Regular cardiac myocyte (primary cell): Measurements from ENCODE around the gene TSEN34. TPM values are rescaled to one million over a fixed set of nuclear protein-coding genes. Genes with fewer than 3 reads are reported as not detected.

Experiments
- total RNA-seq: library from RNA; depleted of rRNA; stranded (reverse); fragments of >200 nt; gene quantifications from 2 replicates; pipeline ENCODE4 v1.2.3, GENCODE V29; 2014

Gene TSEN34
- 76.5 and 88.8 TPM in 2 replicates for total RNA-seq

DNA sequence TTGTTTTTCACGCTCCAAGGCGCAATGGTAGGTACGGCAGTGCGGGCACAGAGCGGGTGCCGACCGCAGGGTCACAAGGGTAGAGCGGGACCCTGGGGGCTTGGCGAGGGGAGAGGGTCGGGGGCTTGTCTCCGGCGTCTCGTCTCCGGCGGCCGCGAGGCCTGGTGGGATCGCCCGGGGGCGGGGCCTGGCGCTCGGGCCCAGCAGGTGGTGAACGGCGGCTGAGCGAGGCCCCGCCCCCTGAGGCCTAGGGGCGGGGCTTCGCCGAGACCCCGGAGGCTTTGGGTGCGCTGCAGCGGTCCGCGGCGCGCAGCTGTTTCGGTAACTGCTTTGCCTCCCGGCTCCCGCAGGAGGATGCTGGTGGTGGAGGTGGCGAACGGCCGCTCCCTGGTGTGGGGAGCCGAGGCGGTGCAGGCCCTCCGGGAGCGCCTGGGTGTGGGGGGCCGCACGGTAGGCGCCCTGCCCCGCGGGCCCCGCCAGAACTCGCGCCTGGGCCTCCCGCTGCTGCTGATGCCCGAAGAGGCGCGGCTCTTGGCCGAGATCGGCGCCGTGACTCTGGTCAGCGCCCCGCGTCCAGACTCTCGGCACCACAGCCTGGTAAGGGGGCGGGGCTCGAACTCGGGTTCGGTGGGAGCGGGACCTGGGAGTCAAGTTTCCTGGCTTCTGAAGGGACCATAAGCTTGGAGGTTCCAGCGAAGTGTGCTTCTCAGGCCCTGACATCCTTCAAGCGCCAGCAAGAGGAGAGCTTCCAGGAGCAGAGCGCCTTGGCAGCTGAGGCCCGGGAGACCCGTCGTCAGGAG is at the start of gene TSEN34:
Gene TSEN34 (plus strand): TSS at position 298 of the 800 bp plus-strand sequence. CDS start 57 bp downstream, at position 355.

DNA sequence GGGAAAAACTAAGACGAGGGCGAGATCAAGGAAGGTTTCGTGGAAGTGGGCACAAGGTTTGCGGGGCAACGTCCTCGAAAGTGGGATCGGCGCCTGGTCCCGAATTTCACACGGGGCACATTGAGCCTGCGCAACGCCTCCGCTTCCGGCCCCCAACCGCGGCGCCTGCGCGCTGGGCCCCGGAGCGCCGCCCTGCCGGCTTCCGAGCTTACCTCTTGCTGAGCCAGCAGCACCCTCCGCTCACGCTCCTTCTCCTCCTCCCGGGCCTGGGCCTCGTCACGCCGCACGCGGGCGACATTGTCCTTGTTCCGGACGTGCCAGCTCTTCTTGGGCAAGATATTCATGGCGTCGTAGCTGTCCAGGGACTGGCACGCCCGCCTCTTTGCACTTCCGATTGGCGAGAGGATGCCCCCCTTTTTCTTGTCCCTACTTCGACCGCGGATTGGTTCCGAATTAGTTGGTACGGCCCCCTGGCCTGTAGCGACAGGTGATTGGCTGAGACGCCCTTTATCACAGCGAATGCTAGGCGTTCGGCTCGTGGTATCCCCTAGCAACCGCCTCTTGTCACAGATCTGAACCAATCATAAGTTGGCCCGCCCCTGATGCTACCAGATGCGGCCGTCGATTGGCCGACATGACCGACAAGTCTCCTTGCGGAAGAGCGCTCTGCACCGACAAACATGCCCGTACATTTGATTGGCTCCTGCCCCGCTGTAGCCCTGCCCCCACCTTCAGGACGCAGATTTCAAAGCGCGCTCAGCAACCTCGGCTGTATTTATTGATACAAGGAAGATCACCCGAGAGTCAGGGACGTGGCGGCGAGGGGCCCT is 31.5 kb upstream of the TSEN34 start, which contains the start of gene LENG1:
Gene LENG1 (minus strand): TSS at position 370 of the 830 bp plus-strand sequence. CDS start 26 bp downstream, at position 344.

DNA sequence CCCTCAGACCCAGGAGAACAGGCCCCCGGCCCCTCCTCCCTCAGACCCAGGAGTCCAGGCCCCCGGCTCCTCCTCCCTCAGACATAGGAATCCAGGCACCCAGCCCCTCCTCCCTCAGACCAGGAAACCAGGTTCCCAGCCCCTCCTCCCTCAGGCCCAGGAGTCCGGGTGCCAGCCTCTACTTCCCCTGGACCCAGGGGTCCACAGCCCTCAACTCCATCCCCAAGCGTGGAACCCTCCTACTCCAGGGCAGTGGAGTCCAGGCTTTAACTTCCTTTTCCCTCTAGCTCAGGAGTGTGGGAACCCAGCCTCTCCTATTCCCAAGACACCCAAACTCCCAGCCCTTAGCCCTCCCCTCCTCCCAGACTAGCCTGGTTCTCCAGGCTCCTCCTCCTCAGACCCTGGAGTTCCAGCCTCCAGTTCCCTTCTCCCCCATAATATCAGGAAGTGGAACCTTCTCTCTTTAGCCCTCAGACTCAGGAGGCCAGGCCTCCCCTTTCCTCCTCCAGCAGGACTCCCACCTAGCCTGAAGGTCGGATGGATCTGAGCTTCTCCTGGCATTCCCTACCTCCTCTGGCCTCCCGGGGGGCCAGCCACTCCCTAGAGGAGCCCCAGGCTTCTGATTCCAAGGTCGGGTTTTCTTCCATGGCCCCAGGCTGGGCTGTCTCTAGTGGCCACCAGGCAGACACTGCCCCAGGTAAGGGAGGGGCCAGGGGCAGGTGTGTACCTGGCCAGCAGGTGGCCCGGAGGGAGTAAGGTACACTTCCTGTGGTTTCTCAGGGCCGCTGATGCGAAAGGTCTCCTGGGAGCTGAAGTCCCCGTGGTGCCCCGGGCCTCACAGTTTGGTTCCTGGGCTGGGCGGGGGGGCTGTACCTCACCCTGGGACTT is 18.4 kb upstream of the TSEN34 start, which contains the start of gene TMC4:
Gene TMC4 (minus strand): TSS at position 690 of the 888 bp plus-strand sequence. CDS start 43 bp downstream, at position 647.

DNA sequence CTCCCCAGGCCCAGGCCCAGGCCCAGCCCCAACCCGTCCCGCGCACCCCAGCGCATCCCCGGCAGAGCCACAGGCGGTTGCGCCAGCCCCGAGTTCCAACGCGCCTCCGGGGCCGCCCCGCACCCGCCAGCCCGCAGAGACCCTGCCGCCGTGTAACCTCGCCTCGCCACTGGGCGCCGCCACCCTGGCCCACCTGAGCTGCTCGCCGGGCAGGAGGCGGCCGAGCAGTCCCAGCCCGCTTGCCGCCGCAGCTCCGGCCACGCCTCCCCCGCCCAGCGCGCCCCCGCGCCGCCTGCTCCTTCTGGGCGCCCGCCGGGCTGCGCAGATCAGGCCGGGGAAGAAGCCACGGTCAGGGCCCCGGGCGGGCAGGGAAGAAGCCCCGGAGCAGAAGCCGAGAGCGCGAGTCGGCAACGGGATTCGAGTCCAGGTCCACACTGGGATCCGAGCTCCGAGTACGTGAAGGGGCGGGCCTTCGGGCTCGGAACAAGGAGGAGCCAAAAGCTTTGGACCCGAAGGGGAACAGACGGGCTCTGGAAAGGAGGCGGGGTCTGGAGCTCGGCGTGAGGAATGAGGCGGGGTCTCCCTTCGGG is 1.9 kb upstream of the TSEN34 start, which contains the start of gene MBOAT7:
Gene MBOAT7 (minus strand): TSS at position 436 of the 590 bp plus-strand sequence. CDS start 1,072 bp downstream, outside the sequence.

DNA sequence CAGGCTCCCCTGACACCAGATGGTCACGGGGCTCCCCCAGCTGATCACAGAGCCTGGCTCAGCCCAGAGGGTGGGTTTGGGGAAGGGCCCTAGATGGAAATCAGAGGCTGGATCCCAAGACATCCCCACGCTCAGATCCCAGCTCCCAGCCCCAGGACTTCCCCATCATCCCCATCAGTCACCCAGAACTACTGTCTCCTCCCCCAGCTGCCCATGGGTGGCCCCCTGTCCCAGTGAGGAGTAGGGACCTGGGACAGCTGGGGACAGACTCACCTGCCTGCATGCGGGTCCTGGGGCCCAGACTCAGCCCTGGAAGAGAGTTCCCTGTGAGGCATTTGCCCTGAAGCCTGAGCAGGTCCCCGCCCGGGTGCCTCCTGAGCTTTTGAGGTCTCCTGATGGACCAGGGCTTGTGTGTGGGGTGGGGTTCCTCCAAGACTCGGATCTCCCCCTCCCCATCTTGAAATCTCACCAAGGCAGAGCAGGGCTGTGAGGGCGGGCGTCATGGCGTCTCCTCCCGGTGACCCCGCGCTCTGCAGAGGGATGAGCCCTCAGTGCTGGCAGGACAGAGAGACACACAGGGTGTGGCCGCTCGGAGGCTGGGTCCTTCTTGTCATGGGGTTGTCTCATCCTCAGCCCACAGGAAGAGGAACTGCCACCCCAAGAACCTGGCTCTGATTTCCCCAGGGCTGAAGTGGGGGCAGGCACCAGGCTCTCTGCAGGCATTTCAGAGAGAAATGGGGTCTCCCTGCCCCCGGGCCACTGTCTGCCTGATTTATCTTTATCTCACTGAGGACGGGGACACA is 31.6 kb downstream of the TSEN34 start, which contains the start of gene LILRB3:
Gene LILRB3 (minus strand): TSS at position 534 of the 803 bp plus-strand sequence. CDS start 31 bp downstream, at position 503.

DNA sequence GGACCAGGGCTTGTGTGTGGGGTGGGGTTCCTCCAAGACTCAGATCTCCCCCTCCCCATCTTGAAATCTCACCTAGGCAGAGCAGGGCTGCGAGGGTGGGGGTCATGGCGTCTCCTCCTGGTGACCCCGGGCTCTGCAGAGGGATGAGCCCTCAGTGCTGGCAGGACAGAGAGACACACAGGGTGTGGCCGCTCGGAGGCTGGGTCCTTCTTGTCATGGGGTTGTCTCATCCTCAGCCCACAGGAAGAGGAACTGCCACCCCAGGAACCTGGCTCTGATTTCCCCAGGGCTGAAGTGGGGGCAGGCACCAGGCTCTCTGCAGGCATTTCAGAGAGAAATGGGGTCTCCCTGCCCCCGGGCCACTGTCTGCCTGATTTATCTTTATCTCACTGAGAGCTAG is 51.5 kb downstream of the TSEN34 start, which contains the start of gene LILRA6:
Gene LILRA6 (minus strand): TSS at position 145 of the 400 bp plus-strand sequence.

Other genes starting within 250 kb of the TSEN34 start
- gene CACNG8, start 228.4 kb upstream of the TSEN34 start, total RNA-seq, result 0.56 and 1.5 TPM in 2 replicates
- 1.7 and 1.9 TPM in 2 replicates for gene CACNG6, start 199.7 kb upstream of the TSEN34 start, total RNA-seq
- not detected in 2 replicates for gene VSTM1, start 127.4 kb upstream of the TSEN34 start, total RNA-seq
- gene TARM1, start 109.9 kb upstream of the TSEN34 start, total RNA-seq, result not detected in 2 replicates
- 1.1 and 1.2 TPM in 2 replicates for gene OSCAR, start 90.5 kb upstream of the TSEN34 start, total RNA-seq
- gene NDUFA3, start 88.5 kb upstream of the TSEN34 start, total RNA-seq, result 11.3 and 15.3 TPM in 2 replicates
- 13.5 and 24.0 TPM in 2 replicates for gene TFPT, start 75.7 kb upstream of the TSEN34 start, total RNA-seq
- 44.5 and 79.0 TPM in 2 replicates for gene PRPF31, start 75.6 kb upstream of the TSEN34 start, total RNA-seq
- gene CNOT3, start 53.5 kb upstream of the TSEN34 start, total RNA-seq, result 4.5 and 8.4 TPM in 2 replicates
- gene LENG1, start 31.6 kb upstream of the TSEN34 start, total RNA-seq, result 5.1 and 9.0 TPM in 2 replicates
- 0.38 and 1.4 TPM in 2 replicates for gene TMC4, start 18.1 kb upstream of the TSEN34 start, total RNA-seq
- 45.7 and 48.3 TPM in 2 replicates for gene MBOAT7, start 1.7 kb upstream of the TSEN34 start, total RNA-seq
- 1,445 and 1,908 TPM in 2 replicates for gene RPS9, start 9.6 kb downstream of the TSEN34 start, total RNA-seq
- gene LILRB3, start 31.7 kb downstream of the TSEN34 start, total RNA-seq, result not detected in 2 replicates
- not detected in 2 replicates for gene LILRA6, start 51.5 kb downstream of the TSEN34 start, total RNA-seq
- not detected in 2 replicates for gene LILRB5, start 66.0 kb downstream of the TSEN34 start, total RNA-seq
- gene LILRB2, start 89.8 kb downstream of the TSEN34 start, total RNA-seq, result not detected in 2 replicates
- gene LILRA5, start 121.9 kb downstream of the TSEN34 start, total RNA-seq, result not detected in 2 replicates
- gene LILRA4, start 147.9 kb downstream of the TSEN34 start, total RNA-seq, result not detected in 2 replicates
- 0.19 and 0.28 TPM in 2 replicates for gene LAIR1, start 173.6 kb downstream of the TSEN34 start, total RNA-seq
- not detected in 2 replicates for gene TTYH1, start 224.2 kb downstream of the TSEN34 start, total RNA-seq